Lower lobe of right lung (tissue), 2 donors: ENCODE data around the gene RIF1. TPM values are rescaled to one million over a fixed set of nuclear protein-coding genes. Genes with fewer than 3 reads are reported as not detected.

Experiments used
- ATAC-seq, 2 donors: fragments of 200-7000 bp; cut with Tn5 transposase; one replicate each; pipeline ENCODE4 v1.9.1; 2020 to 2022; ENCODE audit warnings: mild to moderate bottlenecking in 2 of 2, moderate library complexity in 2 of 2
- DNase-seq: peaks from one replicate; pipeline ENCODE4 v3.0.0-alpha.2; 2020
- H3K27ac ChIP-seq: fragments of 200-600 bp; one replicate; pipeline ENCODE4 v1.8.0; 2022
- H3K27me3 ChIP-seq: fragments of 200-600 bp; one replicate; pipeline ENCODE4 v1.8.0; 2022; ENCODE audit warnings: low read depth
- H3K36me3 ChIP-seq: fragments of 200-600 bp; one replicate; pipeline ENCODE4 v1.8.0; 2022; ENCODE audit warnings: mild to moderate bottlenecking
- H3K4me1 ChIP-seq: fragments of 200-600 bp; one replicate; pipeline ENCODE4 v1.8.0; 2022
- H3K4me3 ChIP-seq: fragments of 200-600 bp; one replicate; pipeline ENCODE4 v1.8.0; 2022; ENCODE audit warnings: mild to moderate bottlenecking
- H3K9me3 ChIP-seq: fragments of 200-600 bp; one replicate; pipeline ENCODE4 v1.8.0; 2022
- CTCF ChIP-seq: fragments of 200-600 bp; IDR thresholded peaks from one replicate; pipeline ENCODE4 v1.8.0; 2022; ENCODE audit warnings: antibody characterized with exemption, mild to moderate bottlenecking
- intact Hi-C: fragments of 100-400 bp; cut with DNase I; formaldehyde crosslinking; loops from one replicate; pipeline ENCODE4 v1.11.0; 2022
- microRNA-seq: library from miRNA; unstranded; fragments of <30 nt; microRNA quantifications from one replicate; pipeline ENCODE4 v1.2.0, GENCODE V29; 2020; ENCODE audit warnings: borderline number of aligned reads
- total RNA-seq: library from RNA; stranded (reverse); fragmentation: NEBNext Ultra II Directional; extraction: Animal tissue kit (Norgen Biotek cat#: 25700); gene quantifications from one replicate; pipeline ENCODE4 v1.2.1, GENCODE V29; 2021
- donor health status: DM: no; HTN: yes; CAD: no; lungs with severe emphysema.

Gene RIF1
- total RNA-seq, 1 donor from 2014 or later: 39.2 TPM

GRCh38 chr2:151525821-151526373, 116.2 kb downstream of the RIF1 start:
- ATAC-seq (peak; percentile 18 to 30), DNase-seq (no peak)
- intact Hi-C loops: no loop called here
- TF ChIP-seq CTCF: no peak
- no peak overlapping the region for H3K4me3 ChIP-seq
- no peaks in the 10 kb centered on the region for H3K9me3 ChIP-seq
- H3K27ac ChIP-seq: no peak overlapping the region
- H3K36me3 ChIP-seq: no peaks in the 10 kb centered on the region
- no peaks in the 10 kb centered on the region for H3K27me3 ChIP-seq
- H3K4me1 ChIP-seq: no peaks in the 10 kb centered on the region

- no peak for ATAC-seq
- no peaks in the 10 kb centered on the region for H3K36me3 ChIP-seq
- no peaks in the 10 kb centered on the region for H3K9me3 ChIP-seq
- no peak for DNase-seq
- intact Hi-C loops: no loop called here
- TF ChIP-seq CTCF: no peak
- no peaks in the 10 kb centered on the region for H3K27me3 ChIP-seq
- H3K4me1 ChIP-seq: no peaks in the 10 kb centered on the region
- H3K4me3 ChIP-seq: no peak overlapping the region
- no peak overlapping the region for H3K27ac ChIP-seq
Measured at GRCh38 chr2:151526572-151527090, 116.9 kb downstream of the RIF1 start.

Small RNA genes within 50 kb of the gene (microRNA-seq; reads per million reads assigned to microRNA genes)
- gene MIR4773-1: not detected
- not detected for gene MIR4773-2

Other genes with a start within 250 kb of the RIF1 start
- gene RBM43, start 148.0 kb upstream of the RIF1 start, total RNA-seq: 10.4 TPM
- 31.9 TPM for gene NMI, start 120.2 kb upstream of the RIF1 start, total RNA-seq
- gene TNFAIP6, start 52.3 kb upstream of the RIF1 start, total RNA-seq: 2.1 TPM